Thoracic aorta (tissue), 2 donors: ENCODE measurements around the gene MYADML2. TPM values are rescaled to one million over a fixed set of nuclear protein-coding genes. Genes with fewer than 3 reads are reported as not detected.
A peak's percentile ranks its signal among the peaks of the same experiment; 100 is the strongest.

Experiments
- ATAC-seq: fragments of 150-250 bp; one replicate; pipeline ENCODE4 v1.8.0; 2017; ENCODE audit warnings: low read depth; ENCODE audit not compliant: insufficient number of reproducible peaks, low FRiP score
- DNase-seq: peaks from one replicate; pipeline ENCODE4 v3.0.0-alpha.2; 2020; ENCODE audit warnings: low spot score
- H3K27ac ChIP-seq, 2 donors: fragments of 200-600 bp; sonication (generic); 1 replicate in 1 of 2; 2 replicates in 1 of 2; pipeline ENCODE4 v1.5.1; 2016; ENCODE audit warnings: mild to moderate bottlenecking in 2 of 2, moderate library complexity in 2 of 2
- H3K27me3 ChIP-seq: fragments of 200-600 bp; sonication (generic); replicated peaks from 2 replicates; pipeline ENCODE4 v1.6.0; 2016; ENCODE audit warnings: mild to moderate bottlenecking; ENCODE audit not compliant: insufficient read depth
- H3K36me3 ChIP-seq: fragments of 200-600 bp; sonication (generic); one replicate; pipeline ENCODE4 v1.5.1; 2016
- H3K4me1 ChIP-seq, 2 donors: fragments of 200-600 bp; sonication (generic); 1 replicate in 1 of 2; 2 replicates in 1 of 2; pipeline versions ENCODE4 v1.5.1 to v1.6.0; 2016; ENCODE audit warnings: low read depth in 2 of 2, mild to moderate bottlenecking in 1 of 2; ENCODE audit not compliant: control insufficient read depth in 1 of 2
- H3K4me3 ChIP-seq: fragments of 200-600 bp; sonication (generic); 2 replicates; pipeline ENCODE4 v1.5.1; 2016; ENCODE audit warnings: mild to moderate bottlenecking
- H3K9me3 ChIP-seq: fragments of 200-600 bp; sonication (generic); 2 replicates; pipeline ENCODE4 v1.5.1; 2016
- CTCF ChIP-seq: fragments of 200-600 bp; sonication (generic); IDR thresholded peaks from one replicate; pipeline ENCODE4 v1.5.1; 2019; ENCODE audit warnings: antibody characterized with exemption
- total RNA-seq, 2 donors: library from RNA; depleted of rRNA; stranded (reverse); fragments of >200 nt; gene quantifications; one replicate each; pipeline versions ENCODE4 v1.1.0 to v1.2.3, GENCODE V29; 2016

MYADML2 gene
- total RNA-seq, 2 donors from 2014 or later, result not detected

- Histone ChIP-seq H3K27me3 (peaks cover 17% of the 10 kb centered on the region), H3K4me1 (peaks cover 5 to 20% of the 10 kb centered on the region in 2 donors), H3K36me3 (no peaks in the 10 kb centered on the region), H3K4me3 (peak overlapping the region; percentile 69), H3K27ac (no peak overlapping the region), H3K9me3 (no peaks in the 10 kb centered on the region)
- DNase-seq (no peak), ATAC-seq (peak; percentile 53)
- peak; percentile 55 for TF ChIP-seq CTCF
Observed at GRCh38 chr17:81959362-81960129, 12.5 kb upstream of the MYADML2 start.

- no peak for DNase-seq
- H3K4me1 ChIP-seq, result peaks cover 5 to 20% of the 10 kb centered on the region in 2 donors
- peaks cover 17% of the 10 kb centered on the region for H3K27me3 ChIP-seq
- ATAC-seq, result no peak
- no peaks in the 10 kb centered on the region for H3K9me3 ChIP-seq
- no peaks in the 10 kb centered on the region for H3K36me3 ChIP-seq
- no peak overlapping the region for H3K27ac ChIP-seq
- no peak for TF ChIP-seq CTCF
- peak overlapping the region; percentile 69 for H3K4me3 ChIP-seq
Observed at GRCh38 chr17:81958633-81959342, 11.8 kb upstream of the MYADML2 start.

- TF ChIP-seq CTCF, result no peak
- DNase-seq (no peak), ATAC-seq (no peak)
- H3K27ac ChIP-seq, result no peak overlapping the region
- H3K9me3 ChIP-seq, result no peaks in the 10 kb centered on the region
- peaks cover 5 to 20% of the 10 kb centered on the region in 2 donors for H3K4me1 ChIP-seq
- no peak overlapping the region for H3K4me3 ChIP-seq
- H3K27me3 ChIP-seq, result peaks cover 17% of the 10 kb centered on the region
- H3K36me3 ChIP-seq, result no peaks in the 10 kb centered on the region
Observed at GRCh38 chr17:81957691-81958432, 10.8 kb upstream of the MYADML2 start.

GRCh38 chr17:81956607-81957589 is 9.9 kb upstream of the MYADML2 start:
- no peak for DNase-seq
- no peak overlapping the region for H3K4me3 ChIP-seq
- H3K36me3 ChIP-seq, result no peaks in the 10 kb centered on the region
- no peaks in the 10 kb centered on the region for H3K9me3 ChIP-seq
- TF ChIP-seq CTCF, result no peak
- no peak for ATAC-seq
- H3K27ac ChIP-seq, result no peak overlapping the region
- peaks cover 5 to 19% of the 10 kb centered on the region in 2 donors for H3K4me1 ChIP-seq
- H3K27me3 ChIP-seq, result peaks cover 17% of the 10 kb centered on the region
